HT1080 (cell line): ENCODE results near the gene TMEM164. TPM values are rescaled to one million over a fixed set of nuclear protein-coding genes. Genes with fewer than 3 reads are reported as not detected.

Experiments used
- DNase-seq: peaks from one replicate; pipeline ENCODE4 v3.0.0-alpha.2; 2015; ENCODE audit warnings: low read depth
- small RNA-seq: library from RNA; depleted of rRNA; stranded (forward); fragments of <200 nt; gene quantifications from one replicate; pipeline ENCODE3, GENCODE V24; 2014
- total RNA-seq: library from RNA; depleted of rRNA; stranded (reverse); fragments of >200 nt; shearing (Covaris generic); gene quantifications from 2 replicates; pipeline ENCODE4 v1.2.3, GENCODE V29; 2014

Gene TMEM164
- total RNA-seq, 1 experiment from 2014 or later: 26.7 TPM

DNA sequence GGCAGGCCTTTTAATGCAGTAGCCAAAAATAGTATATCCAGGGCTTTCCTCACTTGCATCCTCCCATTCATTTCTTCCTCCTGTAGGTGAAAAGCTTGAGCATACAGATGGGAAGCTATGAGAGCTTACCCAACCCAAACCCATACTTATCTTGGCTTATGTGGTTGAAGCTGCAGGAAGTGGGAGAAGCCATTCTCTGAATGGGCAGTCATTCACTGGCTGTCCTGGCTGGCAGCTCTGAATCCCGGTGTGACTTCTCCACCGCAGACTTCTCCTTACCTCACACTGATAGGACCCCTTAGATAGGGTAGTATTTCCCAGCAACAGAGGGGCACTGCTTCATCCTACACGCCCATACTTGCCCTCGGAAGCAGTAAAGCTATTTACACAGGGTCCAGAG, 189.6 kb downstream of the TMEM164 start:
- no peak for DNase-seq

DNA sequence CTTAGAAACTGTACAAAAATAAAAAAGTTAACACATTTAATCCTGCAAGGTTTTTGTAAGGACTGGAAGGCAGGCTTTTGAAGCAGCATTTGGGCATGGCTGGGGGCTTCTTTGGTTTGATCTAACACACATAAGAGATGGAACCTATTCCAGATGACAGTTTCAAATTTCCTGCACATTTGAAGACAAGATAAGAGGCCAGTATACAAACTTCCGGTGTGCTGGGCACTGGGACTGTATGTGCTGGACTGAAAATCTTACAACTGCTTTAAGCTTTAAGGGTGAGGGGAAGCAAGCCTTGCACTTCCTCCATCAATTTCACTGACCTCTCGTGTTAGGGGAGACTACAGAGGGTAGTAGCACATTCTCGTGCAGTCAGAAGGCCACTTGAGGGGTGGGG, 192.1 kb downstream of the TMEM164 start:
- no peak for DNase-seq

- no peak for DNase-seq
These were observed 198.9 kb downstream of the TMEM164 start for GRCh38 chrX:110201799-110202198.

- peak; percentile 75 for DNase-seq
These were observed 202.1 kb downstream of the TMEM164 start for GRCh38 chrX:110204986-110205385.

DNA sequence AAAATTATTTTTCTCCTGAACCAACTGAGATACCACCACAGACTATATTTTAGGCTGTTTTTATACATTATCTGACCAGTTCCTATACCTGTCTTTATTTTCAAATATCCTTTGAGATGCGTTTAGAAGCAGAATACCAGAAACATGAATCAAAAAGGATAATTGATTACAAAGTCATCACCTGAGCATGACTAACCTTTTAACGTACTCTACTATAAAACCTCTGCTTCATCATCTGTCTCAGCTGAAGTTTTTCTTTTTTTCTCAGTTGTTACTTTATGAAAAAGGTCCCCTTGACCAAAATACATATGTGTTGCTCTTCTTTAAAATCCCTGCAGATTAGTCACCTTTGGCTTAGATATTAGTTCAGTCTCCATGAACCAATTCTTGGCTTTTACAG, 205.2 kb downstream of the TMEM164 start:
- DNase-seq: no peak

GRCh38 chrX:110210417-110211139, 207.7 kb downstream of the TMEM164 start:
- DNase-seq: peak; percentile 80

- no peak for DNase-seq
These were observed 208.4 kb downstream of the TMEM164 start for GRCh38 chrX:110211340-110211739.

DNA sequence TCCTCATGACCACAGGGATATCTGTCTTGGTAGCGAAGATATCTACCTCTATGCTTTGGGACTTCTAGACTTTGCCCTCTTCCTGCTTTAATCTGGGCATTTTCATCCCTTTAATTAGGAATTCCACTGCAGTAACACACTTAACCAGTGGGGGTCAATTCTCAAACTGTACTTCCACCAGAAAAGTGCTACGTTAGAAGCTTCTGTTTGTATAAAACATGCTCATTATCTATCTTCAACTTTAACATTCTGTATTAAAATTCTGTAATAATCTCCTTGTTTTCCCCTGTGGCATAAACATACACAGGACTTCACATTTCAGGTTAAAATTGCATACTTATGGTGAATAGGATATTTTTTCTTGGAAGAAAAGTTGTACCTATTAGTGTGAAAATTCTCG, 209.4 kb downstream of the TMEM164 start:
- DNase-seq: no peak

DNA sequence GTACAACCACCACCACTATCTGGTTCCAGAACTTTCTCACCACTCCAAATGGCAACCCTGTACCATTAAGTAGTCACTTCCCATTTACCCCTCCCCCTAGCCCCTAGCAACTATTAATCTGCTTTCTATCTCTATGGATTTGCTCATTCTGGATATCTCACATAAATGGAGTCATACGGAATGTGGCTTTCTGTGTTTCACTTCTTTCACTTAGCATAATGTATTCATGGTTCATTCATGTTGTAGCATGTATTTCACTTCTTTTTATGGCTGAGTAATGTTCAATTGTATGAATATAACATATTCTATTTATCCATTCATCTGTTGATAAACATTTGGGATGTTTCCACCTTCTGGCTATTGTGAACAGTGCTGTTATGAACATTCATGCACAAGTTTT, 210.3 kb downstream of the TMEM164 start:
- no peak for DNase-seq

GRCh38 chrX:110214684-110215083, 211.8 kb downstream of the TMEM164 start:
- DNase-seq: no peak

- DNase-seq: no peak
These were observed 212.5 kb downstream of the TMEM164 start for GRCh38 chrX:110215411-110215810.

- no peak for DNase-seq
These were observed 213.1 kb downstream of the TMEM164 start for GRCh38 chrX:110216027-110216426.

DNA sequence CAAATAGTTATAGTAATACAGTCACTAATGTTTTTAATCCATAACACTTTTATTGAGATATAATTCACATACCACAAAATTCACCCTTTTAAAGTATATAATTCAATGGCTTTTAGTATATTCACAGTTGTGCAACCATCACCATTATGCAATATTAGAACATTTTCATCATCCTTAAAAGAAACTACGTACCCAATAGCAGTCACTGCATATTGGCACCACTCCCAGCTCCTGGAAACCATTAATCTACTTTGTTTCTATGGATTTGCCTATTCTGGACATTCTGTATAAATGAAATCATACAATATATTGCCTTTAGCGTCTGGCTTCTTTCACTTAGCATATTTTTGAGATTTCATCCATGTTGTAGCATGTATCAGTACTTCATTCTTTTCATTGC, 215.7 kb downstream of the TMEM164 start:
- DNase-seq: no peak

- peak; percentile 63 for DNase-seq
These were observed 217.0 kb downstream of the TMEM164 start for GRCh38 chrX:110219920-110220319.

DNA sequence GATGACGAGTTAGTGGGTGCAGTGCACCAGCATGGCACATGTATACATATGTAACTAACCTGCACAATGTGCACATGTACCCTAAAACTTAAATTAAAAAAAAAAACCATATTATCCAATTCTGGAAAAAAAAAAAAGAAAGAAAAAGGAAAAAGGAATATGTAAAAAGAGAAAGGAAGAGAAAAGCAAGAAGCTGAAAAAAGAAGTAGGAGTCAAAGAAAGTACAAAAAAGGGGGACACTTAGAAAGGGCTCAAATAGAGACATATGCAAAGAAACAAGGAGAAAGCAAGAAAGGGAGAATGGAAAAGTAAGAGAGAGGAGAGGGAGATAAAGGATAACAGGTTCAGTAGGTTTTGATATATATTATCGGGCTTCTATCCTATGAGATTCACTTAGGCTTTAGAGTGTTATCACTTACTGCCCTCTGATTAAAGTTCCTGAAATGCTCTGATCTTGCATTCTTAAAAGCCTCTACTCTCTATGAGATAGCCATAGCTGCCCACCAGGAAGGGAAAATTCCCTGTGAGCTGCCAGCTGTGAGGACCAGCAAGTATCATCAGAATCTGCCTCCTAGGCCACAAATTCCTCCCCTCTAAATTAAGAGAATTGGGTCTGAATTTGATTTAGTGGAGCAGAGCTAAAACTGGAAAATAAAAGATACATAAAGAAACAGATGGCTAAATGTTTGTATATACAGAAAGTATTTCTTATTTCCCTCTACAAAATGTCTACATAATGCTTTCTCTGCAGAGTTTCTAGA, 219.8 kb downstream of the TMEM164 start:
- no peak for DNase-seq

DNA sequence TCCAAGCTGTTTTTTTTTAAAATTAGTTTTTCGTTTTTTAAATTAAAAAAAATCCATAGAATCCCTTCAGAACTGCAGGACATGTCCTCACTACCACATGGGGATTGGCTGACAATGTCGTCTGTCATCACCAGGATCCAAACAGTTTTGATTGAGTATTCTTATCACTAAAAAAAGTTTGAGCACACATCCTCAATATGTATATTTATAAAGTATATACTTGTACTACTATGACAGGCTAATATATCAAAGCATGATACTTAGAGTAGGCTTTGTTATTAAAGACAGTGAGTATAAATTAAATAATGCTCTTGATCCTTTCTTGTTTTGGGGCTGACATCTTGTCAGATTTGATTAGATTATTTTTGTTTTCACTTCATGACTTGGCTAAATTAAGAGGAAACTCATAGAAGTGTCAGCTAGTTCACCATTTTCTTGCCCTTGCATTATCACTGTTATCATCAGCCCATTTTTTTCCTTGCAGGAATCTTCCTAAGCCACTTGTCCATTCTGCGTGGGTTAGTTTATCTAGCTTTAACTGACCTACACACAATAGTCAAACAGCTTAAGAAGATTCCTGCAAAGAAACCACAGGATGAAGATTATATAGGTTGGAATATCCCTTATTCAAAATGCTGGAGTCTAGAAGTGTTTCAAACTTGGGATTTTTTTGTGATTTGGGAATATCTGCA, 222.2 kb downstream of the TMEM164 start:
- no peak for DNase-seq

- peak; percentile 23 for DNase-seq
These were observed 224.0 kb downstream of the TMEM164 start for GRCh38 chrX:110226931-110227330.

Small RNAs within 50 kb of the gene (small RNA-seq; reads per million reads assigned to genes)
- gene MIR3978 (not detected), gene MIR652 (0.70 reads per million, percentile 65 among the genes with 10 or more reads in this experiment), gene SNORD96B (7.2 reads per million, percentile 90 among the genes with 10 or more reads in this experiment)
